Measurements from ENCODE around the gene JAK1. TPM values are rescaled to one million over a fixed set of nuclear protein-coding genes. Genes with fewer than 3 reads are reported as not detected.
A peak's percentile ranks its signal among the peaks of the same experiment; 100 is the strongest.

Gene JAK1
- total and polyA plus RNA-seq, 7 donors, result 43.8 to 143 (median 99.6) TPM

- Histone ChIP-seq H3K36me3 (no peaks in the 10 kb centered on the region), H3K4me3 (no peak overlapping the region), H3K27me3 (no peaks in the 10 kb centered on the region), H3K4me1 (peaks cover 0 to 66% (median 55%) of the 10 kb centered on the region in 4 donors), H3K27ac (peak overlapping the region in 2 of 4 donors; percentile 46 to 52), H3K9me3 (no peaks in the 10 kb centered on the region)
- no peak for DNase-seq
- intact Hi-C loops (cut with DNase I), result no loop called here
- TF ChIP-seq POLR2AphosphoS5 (IDR thresholded peaks at IDR 0.05), result no peak
- no peak for TF ChIP-seq CTCF (IDR thresholded peaks at IDR 0.05)
- TF ChIP-seq POLR2A (IDR thresholded peaks at IDR 0.05), result no peak
- no peak for TF ChIP-seq EP300 (IDR thresholded peaks at IDR 0.05)
Observed at GRCh38 chr1:64917907-64918306, 48.4 kb downstream of the JAK1 start.

DNA sequence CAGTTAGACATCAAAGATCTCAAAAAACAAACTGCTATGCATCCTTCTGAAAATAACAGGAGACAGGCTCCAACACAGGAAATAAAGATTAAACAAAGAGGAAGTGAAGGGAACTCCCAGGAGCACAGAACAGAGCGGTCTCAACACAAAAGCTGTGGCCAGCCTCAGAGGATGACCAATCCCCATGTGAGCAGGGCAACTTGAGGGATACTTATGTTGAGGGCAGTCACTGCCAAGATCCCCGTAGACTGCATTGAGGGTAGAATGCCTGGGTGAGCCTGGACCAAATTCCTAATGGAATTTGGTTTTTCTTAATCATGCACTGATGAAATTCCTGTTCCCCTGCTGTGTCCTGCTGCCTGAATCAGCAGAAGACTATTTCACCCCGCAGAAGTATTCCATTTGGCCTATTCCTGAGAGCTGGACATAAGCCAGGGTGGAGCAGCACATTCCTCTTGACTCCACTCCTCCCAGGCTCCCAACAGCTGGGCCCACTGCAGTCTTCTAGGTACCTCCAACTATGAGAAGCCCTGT, 49.0 kb downstream of the JAK1 start:
- Histone ChIP-seq H3K4me3 (no peak overlapping the region), H3K36me3 (no peaks in the 10 kb centered on the region), H3K4me1 (peaks cover 0 to 63% (median 54%) of the 10 kb centered on the region in 4 donors), H3K27ac (peak overlapping the region in 2 of 4 donors; percentile 46 to 52), H3K27me3 (no peaks in the 10 kb centered on the region), H3K9me3 (no peaks in the 10 kb centered on the region)
- intact Hi-C loops (cut with DNase I), result no loop called here
- WGBS, 2 donors, result 55 to 58% methylated on average over 3 of the region's 3 CpGs
- DNase-seq, result peak; percentile 91
- TF ChIP-seq CTCF (IDR thresholded peaks at IDR 0.05) (no peak), POLR2A (IDR thresholded peaks at IDR 0.05) (no peak), POLR2AphosphoS5 (IDR thresholded peaks at IDR 0.05) (peak in 2 of 4 donors; percentile 17 to 34)

GRCh38 chr1:64915381-64916274, 50.7 kb downstream of the JAK1 start:
- intact Hi-C loops (cut with DNase I), result no loop called here
- Histone ChIP-seq H3K36me3 (no peaks in the 10 kb centered on the region), H3K4me3 (no peak overlapping the region), H3K27me3 (no peaks in the 10 kb centered on the region), H3K4me1 (peaks cover 0 to 63% (median 51%) of the 10 kb centered on the region in 4 donors), H3K9me3 (no peaks in the 10 kb centered on the region), H3K27ac (no peak overlapping the region)
- WGBS, 2 donors, result 32 to 62% methylated on average over 9 of the region's 9 CpGs
- TF ChIP-seq POLR2A (IDR thresholded peaks at IDR 0.05) (no peak), EP300 (IDR thresholded peaks at IDR 0.05) (no peak), POLR2AphosphoS5 (IDR thresholded peaks at IDR 0.05) (no peak), CTCF (IDR thresholded peaks at IDR 0.05) (no peak)
- DNase-seq, result no peak

DNA sequence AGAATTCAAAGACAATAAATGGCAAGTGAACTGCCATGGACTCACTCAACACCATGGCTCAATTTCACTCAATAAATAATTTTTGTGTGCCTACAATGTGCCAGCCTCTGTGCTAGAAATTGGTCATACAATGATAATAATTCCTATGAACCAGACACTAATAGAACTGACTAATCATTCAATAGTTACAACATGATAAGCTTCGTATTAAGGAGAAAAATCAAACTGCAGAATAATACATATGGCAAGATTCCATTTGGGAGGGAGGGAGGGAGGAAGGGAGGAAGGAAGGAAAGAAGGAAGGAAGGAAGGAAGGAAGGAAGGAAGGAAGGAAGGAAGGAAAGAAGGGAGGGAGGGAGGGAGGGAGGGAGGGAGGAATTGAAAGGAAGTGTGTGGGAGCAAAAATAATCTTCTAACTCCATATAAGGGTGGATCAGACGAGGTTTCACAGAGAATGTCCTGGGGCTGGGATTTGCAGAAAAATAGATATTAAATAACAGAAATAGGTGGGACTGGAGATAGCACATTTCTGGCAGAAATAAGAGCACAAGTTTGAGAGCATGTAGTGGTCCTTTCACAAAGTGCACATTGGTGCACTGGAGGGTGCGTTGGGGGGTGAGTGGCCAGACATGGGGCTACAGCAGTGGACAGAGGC, 52.9 kb downstream of the JAK1 start:
- DNase-seq, result no peak
- no peak for TF ChIP-seq EP300 (IDR thresholded peaks at IDR 0.05)
- TF ChIP-seq CTCF (IDR thresholded peaks at IDR 0.05), result no peak
- TF ChIP-seq POLR2A (IDR thresholded peaks at IDR 0.05), result no peak
- no peak for TF ChIP-seq POLR2AphosphoS5 (IDR thresholded peaks at IDR 0.05)
- Histone ChIP-seq H3K4me1 (peaks cover 0 to 65% (median 49%) of the 10 kb centered on the region in 4 donors), H3K27ac (no peak overlapping the region), H3K36me3 (no peaks in the 10 kb centered on the region), H3K27me3 (no peaks in the 10 kb centered on the region), H3K9me3 (no peaks in the 10 kb centered on the region), H3K4me3 (no peak overlapping the region)
- intact Hi-C loops (cut with DNase I), result no loop called here
- WGBS, 2 donors, result 83% methylated on average over 3 of the region's 3 CpGs

Measured in sigmoid colon (tissue), 7 donors.